CD4-positive, alpha-beta T cell treated with Interleukin-21 for 1 hour (primary cell): ENCODE results near the gene GTF2H4.
"Not testable (repeated sequence)": the region's sequence is repeated elsewhere in the genome, so short reads cannot be mapped to it uniquely, and the experiment has no call there.

Experiments
- DNase-seq: peaks from one replicate; pipeline ENCODE4 v3.0.0-alpha.2; 2020

Gene GTF2H4

GRCh38 chr6:30926644-30927043 is 18.6 kb downstream of the GTF2H4 start:
- no peak for DNase-seq

GRCh38 chr6:30927080-30927479 is 19.1 kb downstream of the GTF2H4 start:
- not testable (repeated sequence) for DNase-seq

- no peak for DNase-seq
Observed at GRCh38 chr6:30928677-30929076, 20.7 kb downstream of the GTF2H4 start.

- no peak for DNase-seq
Observed at GRCh38 chr6:30930506-30930905, 22.5 kb downstream of the GTF2H4 start.

- no peak for DNase-seq
Observed at GRCh38 chr6:30931272-30931671, 23.3 kb downstream of the GTF2H4 start.

- no peak for DNase-seq
Observed at GRCh38 chr6:30931969-30932645, 24.1 kb downstream of the GTF2H4 start, which contains the start of gene SFTA2. Gene SFTA2, minus strand, starts transcription at chr6:30932170. Its CDS starts 74 bp downstream, at chr6:30932096.

- no peak for DNase-seq
Observed at GRCh38 chr6:30932665-30933365, 24.8 kb downstream of the GTF2H4 start.

- DNase-seq = no peak
Observed at GRCh38 chr6:30935018-30935417, 27.0 kb downstream of the GTF2H4 start.

GRCh38 chr6:30937265-30937664 is 29.3 kb downstream of the GTF2H4 start:
- no peak for DNase-seq

- DNase-seq = no peak
Observed at GRCh38 chr6:30938730-30939129, 30.7 kb downstream of the GTF2H4 start.

- DNase-seq = no peak
Observed at GRCh38 chr6:30939473-30939872, 31.5 kb downstream of the GTF2H4 start.

GRCh38 chr6:30940361-30940986 is 32.5 kb downstream of the GTF2H4 start, which contains the start of gene MUCL3:
Gene MUCL3, plus strand, starts transcription at chr6:30940973. Its CDS starts 27 bp downstream, at chr6:30941000.
- no peak for DNase-seq

- no peak for DNase-seq
Observed at GRCh38 chr6:30942338-30943060, 34.5 kb downstream of the GTF2H4 start.

GRCh38 chr6:30944051-30944450 is 36.0 kb downstream of the GTF2H4 start:
- DNase-seq = no peak

GRCh38 chr6:30945281-30945680 is 37.3 kb downstream of the GTF2H4 start:
- DNase-seq = no peak

GRCh38 chr6:30947231-30947630 is 39.2 kb downstream of the GTF2H4 start:
- DNase-seq = no peak

- DNase-seq = no peak
Observed at GRCh38 chr6:30948811-30949210, 40.8 kb downstream of the GTF2H4 start.

GRCh38 chr6:30951907-30952469 is 44.0 kb downstream of the GTF2H4 start:
- DNase-seq = no peak

GRCh38 chr6:30954631-30955366 is 46.8 kb downstream of the GTF2H4 start:
- DNase-seq = no peak

GRCh38 chr6:30955367-30956042 is 47.5 kb downstream of the GTF2H4 start:
- DNase-seq = peak; percentile 76

GRCh38 chr6:30957716-30958115 is 49.7 kb downstream of the GTF2H4 start:
- no peak for DNase-seq
